HTERT RPE-1 (cell line): Measurements from ENCODE around the gene MRPL37.

Experiments used
- in situ Hi-C: fragments of 300-500 bp; cut with MboI; formaldehyde crosslinking; loops from 4 replicates; pipeline ENCODE4 v1.14.3; 2020; ENCODE audit warnings: low sequenced_read_pairs

The MRPL37 gene

DNA sequence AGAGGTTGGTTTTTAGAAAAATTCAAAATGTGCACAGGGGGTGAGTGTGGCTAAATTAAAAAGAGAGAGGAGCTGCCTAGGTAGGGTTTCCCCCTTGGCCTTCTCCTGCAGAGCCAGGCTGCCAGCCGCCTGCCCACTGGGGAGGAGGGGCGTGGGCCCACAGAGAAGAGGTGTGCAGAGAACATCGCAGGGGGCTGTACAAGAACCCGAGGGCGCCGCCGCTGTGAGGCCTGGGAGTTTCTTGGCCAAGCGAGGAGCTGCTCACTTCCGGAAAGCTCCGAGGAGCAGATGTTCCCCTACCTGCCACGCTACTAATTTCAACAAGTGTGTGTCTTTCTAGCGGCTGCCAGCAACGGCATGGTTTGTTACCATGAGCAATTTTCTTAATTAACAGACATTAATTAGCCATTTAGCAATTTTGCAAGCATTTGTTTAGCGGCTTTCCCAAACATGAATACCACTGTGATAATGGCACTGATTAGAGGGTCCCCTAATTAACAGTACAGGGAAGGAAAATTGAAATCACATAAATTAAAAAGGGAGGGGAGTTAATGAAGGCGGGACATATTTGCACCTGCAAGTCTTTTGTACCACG, 59.7 kb downstream of the MRPL37 start:
- in situ Hi-C loops, result no loop called here

DNA sequence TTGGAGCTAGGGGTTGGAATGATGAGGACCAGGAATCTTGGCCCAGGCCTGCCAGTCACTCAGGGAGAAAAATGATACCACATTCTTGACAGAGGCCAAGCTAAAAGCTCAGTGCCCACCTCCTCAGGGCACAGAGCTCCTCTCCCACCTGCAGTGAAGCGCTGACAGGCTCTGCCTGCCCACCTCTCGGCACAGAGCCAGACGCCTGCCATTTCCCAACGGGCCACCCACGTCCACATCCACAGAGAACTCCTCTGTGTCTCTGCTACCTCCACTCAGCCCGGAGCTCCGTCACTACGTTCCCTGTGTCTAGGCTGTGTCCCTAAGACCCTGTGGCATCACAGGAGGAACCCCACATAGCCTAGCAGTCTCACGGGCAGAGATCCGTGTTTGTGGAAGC, 60.8 kb downstream of the MRPL37 start:
- in situ Hi-C loops, result no loop called here

DNA sequence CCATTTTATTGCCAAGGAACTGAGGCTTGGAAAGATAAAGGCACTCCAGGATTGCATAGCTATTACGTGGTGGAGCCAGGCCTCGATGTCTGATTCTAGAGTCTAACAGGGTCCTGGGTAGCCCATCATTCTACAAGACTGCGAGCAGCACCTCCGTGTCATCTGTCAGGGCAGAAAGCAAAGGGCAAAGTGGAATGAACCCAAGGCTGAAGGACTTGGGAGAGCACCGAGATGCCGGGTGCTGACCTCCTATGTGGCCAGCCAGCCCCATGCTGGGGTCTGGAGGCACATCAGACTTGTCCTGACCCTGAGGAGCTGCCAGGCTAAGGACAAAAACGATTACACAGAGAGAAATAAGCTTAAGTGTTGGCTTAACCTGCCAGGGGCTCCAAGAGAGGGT, 62.3 kb downstream of the MRPL37 start:
- in situ Hi-C loops, result no loop called here

DNA sequence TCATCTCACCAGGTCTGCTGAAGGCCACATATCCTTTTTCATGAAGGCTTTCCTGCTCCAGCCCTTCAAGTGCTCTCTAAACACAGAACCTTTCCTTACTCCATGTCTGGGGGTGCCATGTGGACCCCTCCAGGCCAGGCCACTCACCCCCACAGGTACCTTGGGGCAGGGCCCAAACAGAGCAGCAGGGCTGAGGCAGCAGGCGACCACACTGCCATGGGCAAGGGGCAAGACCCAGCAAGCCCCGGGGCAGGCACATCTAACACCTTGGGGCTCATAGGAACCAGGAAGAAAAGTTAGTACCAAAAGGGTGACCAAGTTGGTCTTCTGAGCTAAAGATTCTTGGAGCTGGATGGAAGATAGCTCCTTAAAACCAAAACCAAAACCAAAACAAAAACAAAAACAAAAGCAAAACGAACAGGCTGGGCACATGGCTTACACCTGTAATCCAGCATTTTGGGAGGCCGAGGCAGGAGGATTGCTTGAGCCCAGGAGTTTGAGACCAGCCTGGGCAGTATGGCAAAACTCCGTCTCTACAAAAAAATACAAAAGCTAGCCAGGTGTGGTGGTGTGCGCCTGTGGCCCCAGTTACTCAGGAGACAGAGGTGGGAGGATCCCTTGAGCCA, 63.7 kb downstream of the MRPL37 start:
- in situ Hi-C loops, result no loop called here

DNA sequence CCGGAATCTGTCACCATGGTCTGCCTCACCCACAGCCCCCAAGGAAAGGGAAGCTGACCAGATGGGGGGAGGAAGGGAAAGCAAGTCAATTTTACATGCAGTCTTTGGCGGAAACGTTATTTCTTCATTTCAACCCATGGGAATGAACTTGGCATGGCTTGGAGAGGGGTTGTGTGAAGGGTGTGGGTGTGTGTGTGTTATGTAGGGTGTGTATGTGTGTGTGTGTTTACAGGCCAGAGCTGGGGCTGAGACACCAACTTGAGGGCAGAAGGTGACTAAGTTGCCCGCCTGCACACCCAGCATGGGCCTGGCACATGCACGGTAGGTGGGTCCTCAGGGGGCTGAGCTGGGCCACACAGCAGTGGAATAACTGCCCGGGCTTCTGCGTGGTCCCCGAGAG, 65.2 kb downstream of the MRPL37 start:
- in situ Hi-C loops, result no loop called here

DNA sequence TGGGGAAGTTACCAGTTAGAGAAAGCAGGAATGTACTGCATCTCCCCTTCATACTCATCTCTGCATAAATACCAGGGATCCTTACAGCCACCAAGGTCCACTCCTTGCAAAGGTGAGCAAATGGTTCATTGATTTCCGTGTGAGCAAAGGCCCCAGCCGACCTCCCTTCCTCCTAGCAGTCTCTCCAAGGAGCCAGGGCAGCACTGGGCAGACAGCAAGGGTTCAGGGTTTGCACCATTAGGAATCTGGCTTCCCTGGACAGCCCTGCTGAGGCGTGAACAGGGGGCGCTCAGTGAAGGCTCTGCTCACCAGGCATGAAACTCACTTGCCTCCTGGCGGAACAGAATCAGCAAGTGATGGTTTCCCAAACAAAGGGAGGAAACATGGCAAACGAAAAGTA, 65.7 kb downstream of the MRPL37 start:
- in situ Hi-C loops, result no loop called here

DNA sequence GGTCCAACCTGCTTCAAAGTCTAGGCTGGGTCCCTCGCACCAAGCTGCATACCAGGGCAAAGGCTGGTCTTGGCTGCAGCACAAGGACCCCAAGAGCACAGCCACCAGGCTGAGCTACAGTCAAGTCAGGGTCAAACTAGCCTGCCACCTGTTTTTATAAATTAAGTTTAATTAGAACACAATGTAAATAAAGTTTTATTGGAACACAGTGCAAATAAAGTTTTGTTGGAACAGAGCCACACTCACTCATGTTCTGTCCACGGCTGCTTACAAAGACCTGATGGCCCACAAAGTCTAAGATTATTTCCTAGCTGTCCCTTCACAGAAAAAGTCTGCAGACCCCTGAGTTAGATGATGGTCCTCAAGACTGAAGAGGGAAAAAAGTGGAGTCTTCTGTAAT, 66.2 kb downstream of the MRPL37 start:
- in situ Hi-C loops, result no loop called here

DNA sequence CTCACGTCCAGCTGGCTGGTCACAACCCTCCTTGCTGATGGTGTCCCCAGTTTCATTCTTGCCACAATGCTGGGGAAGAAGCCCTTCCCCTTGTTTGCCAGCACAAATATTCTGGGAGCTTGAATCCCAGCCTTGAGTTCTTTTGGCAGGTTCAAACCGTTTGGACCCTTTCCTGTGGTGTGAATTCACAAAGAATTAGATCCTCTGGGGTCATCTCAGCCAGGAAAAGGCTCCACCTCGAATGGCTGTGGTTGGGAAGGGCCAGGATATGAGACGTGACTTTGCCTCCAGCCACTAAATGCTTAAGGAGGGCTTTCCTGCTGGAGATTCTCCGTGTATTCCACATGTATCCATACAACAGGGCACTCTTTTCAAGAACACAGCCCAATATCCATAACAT, 66.9 kb downstream of the MRPL37 start:
- in situ Hi-C loops, result no loop called here
